Measurements from ENCODE around the gene FAM20B.

The FAM20B gene

GRCh38 chr1:179012038-179012437 lies 13.7 kb upstream of the FAM20B start:
- DNase-seq (ENCODE audit: low read depth), result no peak
- no peak overlapping the region for H3K4me3 ChIP-seq (ENCODE audit: control insufficient read depth, low read depth, low read length)
- no peak for TF ChIP-seq CTCF (IDR thresholded peaks at IDR 0.05; ENCODE audit: control insufficient read depth, insufficient read depth, low read depth, low read length, missing control alignments)

GRCh38 chr1:179014123-179014522 lies 11.6 kb upstream of the FAM20B start:
- DNase-seq (ENCODE audit: low read depth), result no peak
- no peak for TF ChIP-seq CTCF (IDR thresholded peaks at IDR 0.05; ENCODE audit: control insufficient read depth, insufficient read depth, low read depth, low read length, missing control alignments)
- no peak overlapping the region for H3K4me3 ChIP-seq (ENCODE audit: control insufficient read depth, low read depth, low read length)

GRCh38 chr1:179015396-179015795 lies 10.3 kb upstream of the FAM20B start:
- no peak for TF ChIP-seq CTCF (IDR thresholded peaks at IDR 0.05; ENCODE audit: control insufficient read depth, insufficient read depth, low read depth, low read length, missing control alignments)
- DNase-seq (ENCODE audit: low read depth), result no peak
- no peak overlapping the region for H3K4me3 ChIP-seq (ENCODE audit: control insufficient read depth, low read depth, low read length)

- DNase-seq (ENCODE audit: low read depth), result peak; percentile 89
- TF ChIP-seq CTCF (IDR thresholded peaks at IDR 0.05; ENCODE audit: control insufficient read depth, insufficient read depth, low read depth, low read length, missing control alignments), result peak; percentile 6
- H3K4me3 ChIP-seq (ENCODE audit: control insufficient read depth, low read depth, low read length), result no peak overlapping the region
Measured at GRCh38 chr1:179016706-179017382, 8.8 kb upstream of the FAM20B start.

GRCh38 chr1:179017383-179018326 lies 8.0 kb upstream of the FAM20B start:
- no peak overlapping the region for H3K4me3 ChIP-seq (ENCODE audit: control insufficient read depth, low read depth, low read length)
- no peak for TF ChIP-seq CTCF (IDR thresholded peaks at IDR 0.05; ENCODE audit: control insufficient read depth, insufficient read depth, low read depth, low read length, missing control alignments)
- no peak for DNase-seq (ENCODE audit: low read depth)

- no peak overlapping the region for H3K4me3 ChIP-seq (ENCODE audit: control insufficient read depth, low read depth, low read length)
- no peak for TF ChIP-seq CTCF (IDR thresholded peaks at IDR 0.05; ENCODE audit: control insufficient read depth, insufficient read depth, low read depth, low read length, missing control alignments)
- no peak for DNase-seq (ENCODE audit: low read depth)
Measured at GRCh38 chr1:179021873-179022272, 3.8 kb upstream of the FAM20B start.

All from AG09309 (cell line).